ENCODE data around the gene PRKCZ. TPM values are rescaled to one million over a fixed set of nuclear protein-coding genes. Genes with fewer than 3 reads are reported as not detected.
"Not testable (repeated sequence)": the region's sequence is repeated elsewhere in the genome, so short reads cannot be mapped to it uniquely, and the experiment has no call there.

The PRKCZ gene
- polyA plus RNA-seq, 6 donors from 2014 or later, result 5.7 to 12.4 (median 9.3) TPM

GRCh38 chr1:2121101-2121691 is 71.0 kb downstream of the PRKCZ start:
- Mint-ChIP-seq H3K4me1 (peaks cover 30 to 50% (median 47%) of the 10 kb centered on the region in 3 donors), H3K9me3 (peaks cover 0 to 23% (median 15%) of the 10 kb centered on the region in 7 donors), H3K36me3 (peaks cover 7 to 8% of the 10 kb centered on the region in 2 donors), H3K27ac (peak overlapping the region in 5 of 6 donors; percentile 42 to 95 (median 66)), H3K27me3 (no peaks in the 10 kb centered on the region), H3K4me3 (peak overlapping the region in 2 of 8 donors; percentile 9 to 33)
- no peak for DNase-seq
- no peak for ATAC-seq (ENCODE audit: low read depth in 2 of 2)

DNA sequence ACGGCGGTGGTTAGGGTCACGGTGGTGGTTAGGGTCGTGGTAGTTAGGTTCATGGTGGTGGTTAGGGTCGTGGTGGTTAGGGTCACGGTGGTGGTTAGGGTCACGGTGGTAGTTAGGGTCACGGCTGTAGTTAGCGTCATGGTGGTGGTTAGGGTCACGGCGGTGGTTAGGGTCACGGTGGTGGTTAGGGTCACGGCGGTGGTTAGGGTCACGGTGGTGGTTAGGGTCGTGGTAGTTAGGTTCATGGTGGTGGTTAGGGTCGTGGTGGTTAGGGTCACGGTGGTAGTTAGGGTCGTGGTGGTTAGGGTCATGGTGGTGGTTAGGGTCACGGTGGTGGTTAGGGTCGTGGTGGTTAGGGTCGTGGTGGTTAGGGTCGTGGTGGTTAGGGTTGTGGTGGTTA is 71.6 kb downstream of the PRKCZ start:
- H3K27me3 Mint-ChIP-seq; H3K36me3 Mint-ChIP-seq; H3K4me3 Mint-ChIP-seq; DNase-seq; ATAC-seq (ENCODE audit: low read depth in 2 of 2): not testable (repeated sequence)
- H3K27ac Mint-ChIP-seq, result peak overlapping the region in 4 of 6 donors; percentile 0 to 96 (median 34)
- H3K9me3 Mint-ChIP-seq, result peaks cover 0 to 23% (median 15%) of the 10 kb centered on the region in 7 donors
- peaks cover 32 to 47% (median 45%) of the 10 kb centered on the region in 3 donors for H3K4me1 Mint-ChIP-seq

- H3K36me3 Mint-ChIP-seq, result peaks cover 0 to 1% of the 10 kb centered on the region in 2 donors
- ATAC-seq (ENCODE audit: low read depth in 2 of 2) (no peak), DNase-seq (no peak)
- H3K4me3 Mint-ChIP-seq, result peak overlapping the region in 4 of 8 donors; percentile 16 to 87 (median 40)
- H3K9me3 Mint-ChIP-seq, result peaks cover 0 to 7% (median 4%) of the 10 kb centered on the region in 7 donors
- H3K4me1 Mint-ChIP-seq, result peaks cover 26 to 38% (median 29%) of the 10 kb centered on the region in 3 donors
- H3K27me3 Mint-ChIP-seq, result no peaks in the 10 kb centered on the region
- H3K27ac Mint-ChIP-seq, result peak overlapping the region in 1 of 6 donors; percentile 95
These were observed 74.4 kb downstream of the PRKCZ start for GRCh38 chr1:2124446-2125198.

GRCh38 chr1:2125350-2126211 is 75.4 kb downstream of the PRKCZ start:
- DNase-seq (no peak), ATAC-seq (ENCODE audit: low read depth in 2 of 2) (no peak)
- Mint-ChIP-seq H3K9me3 (peaks cover 0 to 5% (median 0%) of the 10 kb centered on the region in 7 donors), H3K27me3 (no peaks in the 10 kb centered on the region), H3K36me3 (no peaks in the 10 kb centered on the region), H3K27ac (no peak overlapping the region), H3K4me3 (peak overlapping the region in 3 of 8 donors; percentile 53 to 88 (median 54)), H3K4me1 (peaks cover 19 to 29% (median 26%) of the 10 kb centered on the region in 3 donors)

GRCh38 chr1:2126331-2127186 is 76.3 kb downstream of the PRKCZ start:
- Mint-ChIP-seq H3K27ac (peak overlapping the region; percentile 87 to 99 (median 96)), H3K9me3 (peaks cover 0 to 2% (median 0%) of the 10 kb centered on the region in 7 donors), H3K27me3 (no peaks in the 10 kb centered on the region), H3K36me3 (no peaks in the 10 kb centered on the region), H3K4me3 (peak overlapping the region; percentile 20 to 95 (median 90)), H3K4me1 (peaks cover 17 to 21% (median 19%) of the 10 kb centered on the region in 3 donors)
- DNase-seq (no peak), ATAC-seq (ENCODE audit: low read depth in 2 of 2) (peak; percentile 58 to 64)

DNA sequence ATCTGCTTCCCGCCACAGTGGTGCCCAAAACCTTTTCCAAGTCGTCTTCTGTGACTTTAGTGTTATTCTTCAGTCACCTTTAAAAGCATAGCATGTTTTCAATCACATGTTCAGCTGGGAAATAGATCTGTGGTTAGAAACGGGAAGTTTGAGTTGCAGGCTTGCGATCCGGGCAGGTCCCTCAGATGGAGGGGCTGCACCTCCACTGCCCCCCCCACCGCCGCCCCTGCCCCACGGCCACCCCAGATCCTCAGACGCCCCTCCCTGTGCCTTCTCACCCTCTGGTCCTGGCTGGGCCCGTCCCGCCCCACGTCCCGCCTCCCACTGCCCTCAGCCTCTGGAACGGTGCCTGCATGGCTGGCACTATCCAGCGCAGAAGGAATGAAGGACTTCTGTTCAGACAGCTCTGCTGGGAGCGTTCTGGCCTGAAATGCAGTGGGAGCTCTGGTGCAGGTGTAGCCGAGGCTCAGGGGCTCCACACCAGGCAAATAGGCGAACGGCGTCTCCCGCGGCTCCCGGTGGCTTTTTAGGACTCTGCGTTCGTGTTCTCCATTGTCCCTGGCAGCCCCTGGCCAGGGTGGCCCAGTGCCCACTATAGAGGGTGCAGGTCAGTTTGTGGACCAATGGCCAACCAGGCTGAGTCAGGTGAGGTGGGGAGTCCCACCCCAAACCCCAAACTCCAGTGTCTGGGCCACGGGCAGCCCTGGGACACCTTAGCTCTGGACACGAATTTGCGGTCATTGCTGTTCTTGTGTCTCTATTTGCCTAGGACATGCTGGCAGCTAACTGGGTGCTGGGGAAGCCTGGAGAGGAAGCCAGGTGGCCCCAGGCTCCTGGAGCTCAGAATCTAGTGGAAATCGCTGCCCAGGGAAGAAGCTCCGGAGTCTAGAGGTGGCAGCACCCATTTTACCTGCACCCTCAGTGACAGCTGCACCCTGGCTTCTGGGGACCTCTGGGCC is 77.3 kb downstream of the PRKCZ start:
- Mint-ChIP-seq H3K4me1 (peaks cover 18 to 26% (median 26%) of the 10 kb centered on the region in 3 donors), H3K27ac (peak overlapping the region; percentile 87 to 99 (median 96)), H3K9me3 (peaks cover 0 to 2% (median 0%) of the 10 kb centered on the region in 7 donors), H3K27me3 (no peaks in the 10 kb centered on the region), H3K36me3 (no peaks in the 10 kb centered on the region), H3K4me3 (peak overlapping the region; percentile 20 to 95 (median 90))
- DNase-seq, result peak; percentile 65
- ATAC-seq (ENCODE audit: low read depth in 2 of 2), result peak; percentile 89 to 91

GRCh38 chr1:2128189-2128901 is 78.1 kb downstream of the PRKCZ start:
- Mint-ChIP-seq H3K36me3 (no peaks in the 10 kb centered on the region), H3K4me1 (peaks cover 27 to 34% (median 34%) of the 10 kb centered on the region in 3 donors), H3K9me3 (peaks cover 0 to 2% (median 0%) of the 10 kb centered on the region in 7 donors), H3K27ac (peak overlapping the region in 1 of 6 donors; percentile 76), H3K4me3 (peak overlapping the region in 1 of 8 donors; percentile 88), H3K27me3 (no peaks in the 10 kb centered on the region)
- no peak for ATAC-seq (ENCODE audit: low read depth in 2 of 2)
- no peak for DNase-seq

DNA sequence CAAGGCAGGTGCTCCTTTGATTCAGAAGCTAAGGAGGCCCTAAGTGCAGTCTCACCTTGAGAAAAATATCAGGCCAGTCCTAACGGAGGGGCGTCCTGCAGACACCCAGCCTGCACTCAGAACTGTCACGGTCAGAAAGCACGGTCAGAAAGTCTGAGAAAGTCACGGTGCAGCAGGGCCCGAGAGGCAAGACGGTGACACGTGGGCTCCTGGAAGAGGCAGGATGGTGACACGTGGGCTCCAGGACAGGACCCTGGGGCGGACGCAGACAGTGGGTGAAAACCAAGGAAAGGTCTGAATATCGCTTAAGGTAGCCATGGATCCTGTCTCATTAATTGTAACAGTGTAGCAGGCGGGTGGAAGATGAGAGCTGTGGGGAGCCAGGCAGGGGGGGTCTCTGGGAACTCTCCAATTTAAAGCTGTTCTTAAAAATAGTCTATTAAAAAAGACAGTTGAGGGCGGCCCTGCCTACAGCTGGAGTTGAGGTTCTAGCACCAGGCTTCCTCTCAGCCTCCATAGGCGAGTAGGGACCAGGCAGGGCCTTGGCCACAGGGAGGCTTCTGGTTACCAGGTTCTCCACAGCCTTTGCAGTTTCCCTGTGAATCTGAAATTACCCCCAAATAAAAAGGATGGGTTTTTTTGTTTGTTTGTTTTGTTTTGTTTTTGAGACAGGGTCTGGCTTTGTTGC is 79.2 kb downstream of the PRKCZ start:
- Mint-ChIP-seq H3K27ac (no peak overlapping the region), H3K4me1 (peaks cover 25 to 34% (median 34%) of the 10 kb centered on the region in 3 donors), H3K27me3 (no peaks in the 10 kb centered on the region), H3K4me3 (no peak overlapping the region), H3K9me3 (no peaks in the 10 kb centered on the region), H3K36me3 (no peaks in the 10 kb centered on the region)
- no peak for DNase-seq
- no peak for ATAC-seq (ENCODE audit: low read depth in 2 of 2)

DNA sequence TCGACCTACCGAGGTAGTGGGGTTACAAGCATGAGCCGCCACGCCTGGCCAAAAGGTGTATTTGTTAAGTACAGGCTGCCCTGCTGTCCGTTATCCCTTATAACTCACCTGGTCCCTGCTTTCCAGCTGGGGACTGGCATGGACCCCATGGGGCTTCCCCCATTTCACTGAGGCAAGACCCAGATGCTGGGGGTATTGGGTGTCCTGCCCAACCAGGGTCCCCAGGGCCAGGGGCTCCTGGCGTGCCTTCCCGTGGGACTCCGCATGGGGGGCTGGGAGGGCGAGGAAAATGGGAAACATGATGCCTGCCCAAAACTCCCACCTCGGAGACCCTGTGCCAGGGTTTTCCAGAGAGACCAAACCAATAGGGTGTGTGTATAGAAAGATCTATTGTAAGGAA is 79.9 kb downstream of the PRKCZ start:
- H3K27ac Mint-ChIP-seq, result no peak overlapping the region
- H3K36me3 Mint-ChIP-seq, result no peaks in the 10 kb centered on the region
- no peaks in the 10 kb centered on the region for H3K9me3 Mint-ChIP-seq
- peaks cover 25 to 34% (median 30%) of the 10 kb centered on the region in 3 donors for H3K4me1 Mint-ChIP-seq
- no peak overlapping the region for H3K4me3 Mint-ChIP-seq
- DNase-seq (no peak), ATAC-seq (ENCODE audit: low read depth in 2 of 2) (no peak)
- H3K27me3 Mint-ChIP-seq, result no peaks in the 10 kb centered on the region

DNA sequence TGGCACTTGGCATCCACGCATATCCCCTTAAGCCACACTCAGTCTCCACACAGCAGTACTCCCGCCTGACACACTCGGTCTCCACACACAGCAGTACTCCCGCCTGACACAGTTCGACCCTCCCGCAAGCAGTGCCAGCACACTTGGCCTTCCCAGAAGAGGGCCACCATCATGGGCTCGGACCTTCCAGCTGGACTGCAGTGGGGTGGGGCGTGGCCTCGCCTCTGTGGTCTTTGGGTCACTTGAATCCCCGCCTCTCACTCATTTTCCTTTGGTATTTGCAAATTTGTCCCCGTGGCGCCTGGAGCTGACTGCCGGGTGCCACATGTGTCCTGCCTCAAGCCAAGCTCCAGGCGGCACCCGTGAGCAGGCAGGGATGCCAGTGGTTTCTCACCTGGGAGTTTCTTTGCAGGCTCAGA is 80.7 kb downstream of the PRKCZ start:
- no peak for DNase-seq
- Mint-ChIP-seq H3K9me3 (no peaks in the 10 kb centered on the region), H3K4me3 (peak overlapping the region in 2 of 8 donors; percentile 59 to 63)

More for the DNA sequence above, 80.7 kb downstream of the PRKCZ start:
- peaks cover 24 to 32% (median 30%) of the 10 kb centered on the region in 3 donors for H3K4me1 Mint-ChIP-seq
- peak overlapping the region in 1 of 6 donors; percentile 85 for H3K27ac Mint-ChIP-seq
- ATAC-seq (ENCODE audit: low read depth in 2 of 2), result no peak
- no peaks in the 10 kb centered on the region for H3K36me3 Mint-ChIP-seq
- no peaks in the 10 kb centered on the region for H3K27me3 Mint-ChIP-seq
